ENCODE measurements around the gene ITIH5.

The ITIH5 gene

GRCh38 chr10:7512487-7512886 is 154.3 kb downstream of the ITIH5 start:
- H3K9me3 ChIP-seq (ENCODE audit: low read depth, low read length), result no peaks in the 10 kb centered on the region
- H3K4me3 ChIP-seq, result no peak overlapping the region
- H3K9ac ChIP-seq (ENCODE audit: insufficient read length), result no peak overlapping the region
- H3K36me3 ChIP-seq (ENCODE audit: insufficient read depth, low read length), result no peaks in the 10 kb centered on the region
- H3K27ac ChIP-seq, result no peak overlapping the region
- DNase-seq (ENCODE audit: low read depth, low spot score), result no peak
- TF ChIP-seq FOXP2 (optimal IDR thresholded peaks at IDR 0.05; ENCODE audit: control extremely low read depth, extremely low read length, insufficient read depth), result no peak

GRCh38 chr10:7511612-7512011 is 155.2 kb downstream of the ITIH5 start:
- TF ChIP-seq POLR2AphosphoS5 (IDR thresholded peaks at IDR 0.05; ENCODE audit: borderline replicate concordance, low read depth, low read length) (no peak), FOXP2 (optimal IDR thresholded peaks at IDR 0.05; ENCODE audit: control extremely low read depth, extremely low read length, insufficient read depth) (no peak), EZH2 (IDR thresholded peaks at IDR 0.05) (no peak)
- no peak overlapping the region for H3K27ac ChIP-seq
- H3K9me3 ChIP-seq (ENCODE audit: low read depth, low read length), result no peaks in the 10 kb centered on the region
- H3K9ac ChIP-seq (ENCODE audit: insufficient read length), result no peak overlapping the region
- H3K4me3 ChIP-seq, result no peak overlapping the region
- no peaks in the 10 kb centered on the region for H3K36me3 ChIP-seq (ENCODE audit: insufficient read depth, low read length)
- DNase-seq (ENCODE audit: low read depth, low spot score), result no peak
